Measurements from ENCODE around the gene ARMC9.

- TF ChIP-seq, protein P1, sequence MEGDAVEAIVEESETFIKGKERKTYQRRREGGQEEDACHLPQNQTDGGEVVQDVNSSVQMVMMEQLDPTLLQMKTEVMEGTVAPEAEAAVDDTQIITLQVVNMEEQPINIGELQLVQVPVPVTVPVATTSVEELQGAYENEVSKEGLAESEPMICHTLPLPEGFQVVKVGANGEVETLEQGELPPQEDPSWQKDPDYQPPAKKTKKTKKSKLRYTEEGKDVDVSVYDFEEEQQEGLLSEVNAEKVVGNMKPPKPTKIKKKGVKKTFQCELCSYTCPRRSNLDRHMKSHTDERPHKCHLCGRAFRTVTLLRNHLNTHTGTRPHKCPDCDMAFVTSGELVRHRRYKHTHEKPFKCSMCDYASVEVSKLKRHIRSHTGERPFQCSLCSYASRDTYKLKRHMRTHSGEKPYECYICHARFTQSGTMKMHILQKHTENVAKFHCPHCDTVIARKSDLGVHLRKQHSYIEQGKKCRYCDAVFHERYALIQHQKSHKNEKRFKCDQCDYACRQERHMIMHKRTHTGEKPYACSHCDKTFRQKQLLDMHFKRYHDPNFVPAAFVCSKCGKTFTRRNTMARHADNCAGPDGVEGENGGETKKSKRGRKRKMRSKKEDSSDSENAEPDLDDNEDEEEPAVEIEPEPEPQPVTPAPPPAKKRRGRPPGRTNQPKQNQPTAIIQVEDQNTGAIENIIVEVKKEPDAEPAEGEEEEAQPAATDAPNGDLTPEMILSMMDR (IDR thresholded peaks at IDR 0.05 in 2 of 3, conservative IDR thresholded peaks at IDR 0.05 in 1 of 3; ENCODE audit: borderline replicate concordance in 1 of 3, insufficient read depth in 1 of 3, low read depth in 2 of 3, low read length in 2 of 3), result no peak
- TF ChIP-seq JUND (IDR thresholded peaks at IDR 0.05), result no peak
- no peak for TF ChIP-seq MAX (IDR thresholded peaks at IDR 0.05)
- TF ChIP-seq FOSL1 (IDR thresholded peaks at IDR 0.05; ENCODE audit: low read depth), result no peak
- no peak for TF ChIP-seq ELF1 (IDR thresholded peaks at IDR 0.05; ENCODE audit: borderline replicate concordance, low read depth)
- TF ChIP-seq EZH2 (IDR thresholded peaks at IDR 0.05), result no peak
- no peak for TF ChIP-seq POLR2AphosphoS5 (IDR thresholded peaks at IDR 0.05; ENCODE audit: low read depth, low read length)
- TF ChIP-seq CEBPB (IDR thresholded peaks at IDR 0.05; ENCODE audit: low read depth), result no peak
- TF ChIP-seq YY1 (IDR thresholded peaks at IDR 0.05; ENCODE audit: extremely low read depth, insufficient replicate concordance, low read depth, low read length), result no peak
- no peak for TF ChIP-seq RAD21 (IDR thresholded peaks at IDR 0.05; ENCODE audit: low read depth)
Observed at GRCh38 chr2:231369580-231370428, 171.4 kb downstream of the ARMC9 start.
